Measurements from ENCODE around the gene NOTCH2NLA.
A peak's percentile ranks its signal among the peaks of the same experiment; 100 is the strongest.
"Not testable (repeated sequence)": the region's sequence is repeated elsewhere in the genome, so short reads cannot be mapped to it uniquely, and the experiment has no call there.

The NOTCH2NLA gene

DNA sequence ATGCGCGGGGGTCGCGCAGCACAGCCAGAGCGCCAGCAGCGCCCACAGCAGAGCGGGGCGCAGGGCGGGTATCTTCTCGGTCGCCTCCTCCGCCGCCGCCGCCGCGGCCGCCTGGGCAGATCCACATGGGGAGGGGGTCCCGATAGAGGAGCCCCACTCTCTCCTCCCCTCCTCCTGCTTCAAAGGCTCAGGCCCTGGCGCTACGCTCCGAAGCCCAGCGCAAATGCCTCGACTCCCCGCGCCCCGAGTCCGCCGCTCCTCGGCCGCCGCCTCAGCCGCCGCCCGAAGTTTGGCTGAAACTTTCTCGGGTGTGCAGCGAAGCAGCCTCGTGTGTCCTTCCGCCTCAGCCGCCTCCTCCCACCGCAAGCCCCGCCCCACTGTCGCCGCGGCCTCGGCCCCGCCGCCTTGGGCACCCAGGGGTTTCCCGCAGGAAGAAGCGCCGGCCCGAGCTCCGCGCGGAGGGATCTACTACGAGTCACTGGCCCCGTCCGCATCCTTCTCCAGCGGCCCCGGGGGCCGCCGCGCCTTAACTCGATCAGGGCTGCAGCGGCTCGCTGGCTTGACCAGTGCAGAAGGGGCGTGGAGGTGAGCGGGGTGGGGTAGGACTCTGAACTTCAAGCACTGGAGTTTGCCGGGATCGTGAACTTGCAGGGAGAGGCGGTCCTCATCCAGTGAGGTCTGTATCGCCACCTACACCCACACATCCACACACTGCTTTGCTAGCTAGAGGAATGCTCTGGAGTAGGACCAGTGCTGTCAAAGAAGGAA, at the start of gene NOTCH2NLA:
NOTCH2NLA (minus strand) TSS at position 312 of the 768 bp plus-strand sequence. CDS start 39,684 bp downstream, outside the sequence.
- peak; percentile 1 to 24 for DNase-seq (ENCODE audit: low read depth in 2 of 2)

DNA sequence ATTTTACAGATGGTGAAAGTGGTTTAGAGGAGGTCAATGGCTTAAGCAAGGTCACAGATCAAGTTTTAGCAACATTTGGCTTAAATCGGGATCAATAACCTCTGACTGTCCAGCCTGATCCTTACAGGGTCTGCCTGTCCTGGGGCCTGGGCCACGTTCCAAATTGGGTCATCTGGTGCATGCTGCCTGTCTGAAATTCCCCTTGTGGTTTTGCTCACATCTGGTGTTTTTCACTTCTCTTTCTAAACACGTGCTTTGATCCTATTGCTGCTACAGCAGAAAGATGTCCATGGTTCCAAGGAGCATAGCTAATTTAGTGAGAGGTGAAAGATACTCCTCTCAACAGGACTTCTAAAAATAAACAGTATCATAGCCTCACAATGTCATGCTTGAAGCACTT, 49.5 kb upstream of the NOTCH2NLA start:
- DNase-seq (ENCODE audit: low read depth in 2 of 2) = not testable (repeated sequence)

DNA sequence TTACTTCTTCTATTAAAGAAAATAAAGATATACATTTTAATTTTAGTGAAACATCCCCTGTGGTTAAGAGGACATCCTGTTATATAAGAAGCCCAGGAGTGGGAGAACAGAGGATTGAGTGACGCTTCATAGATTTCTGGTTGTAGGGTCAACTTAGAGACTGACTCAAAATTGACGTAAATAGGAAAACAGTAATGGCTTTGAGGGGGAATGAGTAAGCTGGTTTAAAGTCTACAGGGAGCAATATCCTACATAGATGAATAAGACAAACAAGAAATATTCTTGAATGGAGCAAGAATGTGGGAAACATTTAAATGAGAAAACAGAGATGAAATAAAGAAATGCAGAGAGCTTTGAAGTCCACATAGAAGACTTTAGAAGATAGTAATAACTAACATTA, 48.3 kb upstream of the NOTCH2NLA start:
- not testable (repeated sequence) for DNase-seq (ENCODE audit: low read depth in 2 of 2)

DNA sequence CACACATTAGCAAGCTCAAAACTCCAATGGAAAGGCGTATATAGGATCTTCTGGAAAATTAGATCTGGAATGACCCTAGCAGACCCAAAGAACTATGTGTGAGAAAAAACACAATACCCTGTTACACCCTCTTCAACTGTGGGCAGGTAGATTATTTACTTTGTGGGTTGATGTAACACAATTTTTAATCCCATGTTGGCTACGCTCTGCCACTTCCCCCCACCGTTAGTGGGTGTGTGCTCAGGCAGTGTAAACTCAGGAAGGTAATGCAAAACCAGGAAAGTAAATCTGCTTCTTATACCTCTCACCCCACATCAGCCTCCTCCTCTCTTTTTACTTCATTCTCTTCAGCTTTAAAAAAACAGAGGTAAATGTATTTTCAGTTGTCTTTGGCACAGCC, 45.3 kb upstream of the NOTCH2NLA start:
- not testable (repeated sequence) for DNase-seq (ENCODE audit: low read depth in 2 of 2)

DNA sequence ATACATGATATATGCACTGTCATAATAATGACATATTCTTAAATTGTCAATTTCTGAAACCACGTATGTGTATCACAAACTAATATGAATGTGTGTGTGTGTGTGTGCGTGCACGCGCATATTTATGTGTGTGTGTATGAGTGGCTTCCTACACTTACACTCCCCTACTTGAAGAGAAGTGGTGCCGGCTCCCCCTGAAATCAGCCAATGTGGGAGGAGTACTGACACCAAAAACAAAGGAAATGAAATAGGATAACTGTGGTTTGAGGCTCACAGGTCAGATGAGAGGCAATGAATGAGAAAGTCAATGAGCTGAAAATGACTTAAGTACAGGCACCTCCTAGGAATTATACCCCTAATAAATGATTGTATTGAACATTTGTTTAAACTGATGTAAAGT, 44.4 kb upstream of the NOTCH2NLA start:
- DNase-seq (ENCODE audit: low read depth in 2 of 2) = not testable (repeated sequence)

DNA sequence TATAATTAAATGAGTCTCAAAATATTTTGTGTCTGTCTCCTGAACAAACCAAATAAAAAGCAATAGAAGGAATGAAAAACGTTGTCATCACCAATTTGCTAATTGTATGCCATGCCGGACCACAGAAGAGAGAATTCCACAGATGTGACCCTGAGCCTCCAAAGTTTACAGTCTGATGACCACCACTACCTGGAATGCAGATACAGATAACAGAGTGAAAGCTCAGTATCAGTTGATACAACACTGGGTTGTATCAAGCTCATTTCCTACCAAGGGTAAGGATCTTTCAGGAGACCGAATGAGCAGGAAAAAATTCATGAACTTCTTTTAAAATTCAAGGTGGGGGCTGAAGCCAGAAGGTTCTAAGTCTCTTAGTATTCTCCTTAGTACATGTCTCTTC, 43.9 kb upstream of the NOTCH2NLA start:
- not testable (repeated sequence) for DNase-seq (ENCODE audit: low read depth in 2 of 2)

- not testable (repeated sequence) for DNase-seq (ENCODE audit: low read depth in 2 of 2)
Measured at GRCh38 chr1:146271977-146272376, 43.2 kb upstream of the NOTCH2NLA start.

DNA sequence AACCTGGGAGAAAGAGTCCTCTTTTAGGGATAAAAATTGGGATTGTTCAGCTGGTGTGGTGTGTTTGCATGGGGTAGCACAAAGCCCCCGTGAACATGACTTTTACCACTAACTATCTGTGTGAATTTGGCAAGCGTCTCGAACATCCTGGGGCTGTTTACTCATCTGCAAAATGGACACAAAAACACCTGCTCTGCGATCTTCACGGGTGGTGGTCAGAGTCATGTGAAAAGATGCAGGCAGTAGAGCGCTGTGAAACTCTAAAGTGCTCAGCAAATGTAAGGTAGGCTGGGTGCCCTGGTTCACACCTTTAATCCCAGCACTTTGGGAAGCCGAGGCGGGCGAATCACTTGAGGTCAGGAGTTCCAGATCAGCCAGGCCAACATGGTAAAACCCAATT, 41.3 kb upstream of the NOTCH2NLA start:
- DNase-seq (ENCODE audit: low read depth in 2 of 2) = not testable (repeated sequence)

DNA sequence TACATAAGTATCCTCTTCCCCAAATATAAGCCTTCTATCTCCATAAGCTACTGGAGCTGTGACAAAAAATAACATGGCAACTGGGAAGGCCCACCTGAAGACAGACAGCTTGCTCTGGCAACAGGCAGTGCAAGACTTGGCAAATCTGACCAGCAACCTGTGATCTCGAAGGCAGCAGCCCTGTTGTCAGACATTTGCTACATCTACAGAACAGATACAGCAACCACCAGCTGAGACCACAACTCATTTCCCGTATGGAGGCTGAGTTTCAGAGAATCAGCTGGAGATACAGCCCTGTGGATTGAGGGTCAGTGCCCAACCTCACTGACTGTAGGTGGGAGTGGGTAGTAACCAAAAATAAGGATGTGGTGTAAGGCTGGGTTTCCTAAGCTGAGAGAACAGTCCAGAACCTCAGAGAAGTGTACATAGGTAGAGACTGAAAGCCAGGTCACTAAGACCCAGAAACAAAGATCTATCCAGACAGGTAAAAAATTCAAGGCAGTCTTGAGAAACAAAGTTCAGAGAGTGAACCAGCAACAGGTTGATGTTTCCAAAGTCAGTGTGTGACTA, 37.4 kb upstream of the NOTCH2NLA start:
- not testable (repeated sequence) for DNase-seq (ENCODE audit: low read depth in 2 of 2)

- not testable (repeated sequence) for DNase-seq (ENCODE audit: low read depth in 2 of 2)
Measured at GRCh38 chr1:146264761-146265160, 35.9 kb upstream of the NOTCH2NLA start.

DNA sequence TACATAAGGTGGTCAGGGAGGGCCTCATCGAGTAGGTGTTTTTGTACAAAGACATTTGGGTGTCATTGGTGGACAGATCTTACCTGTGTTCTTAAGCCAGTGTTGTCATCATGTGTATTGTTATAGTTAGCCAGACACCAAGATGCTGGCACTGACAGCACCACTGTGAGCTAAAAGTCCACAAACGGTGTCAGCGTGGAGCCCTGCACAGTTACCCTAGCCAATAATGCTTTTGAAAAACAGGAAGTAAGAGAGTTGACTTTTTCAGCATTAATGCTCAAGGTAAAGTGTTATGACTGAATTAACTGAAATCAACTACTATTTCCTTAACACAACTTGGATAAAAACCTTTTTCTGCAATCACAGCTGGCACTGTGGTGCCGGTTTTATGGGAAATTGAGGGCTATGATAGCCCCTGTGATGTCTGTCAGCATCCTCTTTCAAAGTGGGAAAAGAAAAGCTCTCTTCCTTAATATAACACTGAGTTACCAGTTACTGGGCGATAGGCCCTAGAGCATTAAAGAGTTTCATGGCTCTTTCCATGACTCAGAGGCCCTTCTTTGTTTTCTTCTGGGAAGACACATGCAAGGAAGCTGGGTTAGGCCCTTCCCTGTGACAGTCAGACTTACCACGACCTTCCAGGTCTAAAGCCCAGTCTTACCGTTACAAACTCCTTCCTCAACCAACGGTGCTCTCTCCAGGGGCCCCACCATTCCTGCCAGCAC, 31.3 kb upstream of the NOTCH2NLA start:
- DNase-seq (ENCODE audit: low read depth in 2 of 2) = not testable (repeated sequence)

- DNase-seq (ENCODE audit: low read depth in 2 of 2) = not testable (repeated sequence)
Measured at GRCh38 chr1:146257992-146258552, 29.3 kb upstream of the NOTCH2NLA start.

GRCh38 chr1:146254569-146255197, 25.9 kb upstream of the NOTCH2NLA start:
- not testable (repeated sequence) for DNase-seq (ENCODE audit: low read depth in 2 of 2)

DNA sequence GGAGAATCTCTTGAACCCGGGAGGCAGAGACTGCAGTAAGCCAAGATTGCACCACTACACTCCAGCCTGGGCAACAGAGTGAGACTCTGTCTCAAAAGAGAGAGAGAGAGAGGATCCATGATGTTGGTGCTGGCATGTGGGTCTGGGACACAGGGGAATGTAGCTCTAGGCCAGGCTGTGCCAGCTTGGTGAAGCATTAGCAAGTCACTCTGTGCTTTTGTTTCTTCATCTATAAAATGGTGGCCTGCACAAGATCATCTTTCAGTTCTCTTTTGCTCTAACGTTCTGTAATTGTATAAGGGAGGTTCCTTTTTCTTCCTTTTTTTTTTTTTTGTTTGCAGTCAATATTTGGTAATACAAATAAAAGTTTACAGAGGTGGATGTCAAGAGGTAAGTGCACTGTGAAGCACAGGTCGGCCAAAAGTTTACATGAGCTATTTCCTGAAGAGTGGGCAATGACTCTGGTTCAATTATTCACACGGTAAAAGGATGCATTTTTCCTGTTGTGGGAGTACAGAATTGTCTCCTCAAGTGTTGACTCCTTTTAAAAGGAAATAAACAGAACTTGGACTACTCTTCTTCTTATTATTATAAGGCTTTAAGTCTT, 24.5 kb upstream of the NOTCH2NLA start:
- not testable (repeated sequence) for DNase-seq (ENCODE audit: low read depth in 2 of 2)

DNA sequence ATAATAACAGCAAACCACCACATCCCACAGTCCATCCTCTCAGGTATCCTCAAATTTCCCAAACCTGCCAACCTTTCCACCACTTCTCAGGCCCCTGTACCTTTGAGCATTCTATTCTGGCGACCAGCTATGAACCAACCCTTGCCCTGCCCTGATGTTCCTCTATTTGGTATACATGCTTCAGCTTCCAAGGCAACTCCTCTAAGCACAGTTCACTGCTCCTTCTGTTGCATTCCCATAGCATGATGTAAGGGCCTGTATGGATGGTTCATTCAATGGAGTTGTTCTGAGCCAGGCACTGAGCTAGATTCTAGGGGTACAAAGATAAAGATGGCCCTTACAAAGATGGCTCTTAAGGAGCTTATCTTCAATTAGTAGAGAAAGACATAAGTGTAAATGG, 22.7 kb upstream of the NOTCH2NLA start:
- not testable (repeated sequence) for DNase-seq (ENCODE audit: low read depth in 2 of 2)

DNA sequence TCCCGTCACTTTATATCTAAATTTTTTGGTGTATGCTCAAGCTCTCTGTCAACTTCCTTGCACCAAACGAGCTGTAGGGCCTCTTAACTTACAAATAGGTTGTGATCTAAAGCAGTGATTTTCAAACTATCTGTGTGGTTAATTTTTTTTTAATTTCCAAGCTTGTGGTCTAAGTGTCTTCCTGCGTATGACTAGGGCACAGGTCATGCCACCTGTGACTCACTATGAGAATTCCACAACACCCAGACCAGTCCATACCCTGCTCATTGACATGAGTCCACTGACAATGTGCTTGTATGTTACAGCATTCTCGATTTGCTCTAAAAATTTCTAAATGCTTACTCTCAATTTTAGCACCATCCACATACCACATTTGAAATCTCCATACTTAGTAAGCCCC, 19.8 kb upstream of the NOTCH2NLA start:
- DNase-seq (ENCODE audit: low read depth in 2 of 2) = not testable (repeated sequence)

DNA sequence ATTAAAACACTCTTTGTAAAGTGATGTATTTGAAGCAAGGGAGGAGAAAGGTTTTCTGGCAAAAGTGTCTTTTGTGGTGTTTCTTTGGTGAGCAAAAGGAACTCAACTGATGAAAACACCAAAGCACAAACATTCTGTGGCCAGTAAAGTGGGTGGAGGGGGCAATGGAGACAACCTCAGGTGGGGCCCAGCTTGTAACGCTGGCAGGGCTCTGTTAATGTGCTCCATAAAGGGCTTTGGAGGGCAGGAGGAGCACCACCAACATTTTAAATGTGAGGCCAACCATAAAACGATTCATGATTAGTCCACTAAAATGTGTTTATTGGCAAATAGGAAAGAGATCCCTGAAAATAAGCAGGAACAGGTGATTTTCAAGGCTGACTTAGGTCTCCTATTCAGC, 7.8 kb upstream of the NOTCH2NLA start:
- not testable (repeated sequence) for DNase-seq (ENCODE audit: low read depth in 2 of 2)

GRCh38 chr1:146236026-146236601, 7.3 kb upstream of the NOTCH2NLA start:
- DNase-seq (ENCODE audit: low read depth in 2 of 2) = not testable (repeated sequence)

GRCh38 chr1:146228144-146228682, 608 bp downstream of the NOTCH2NLA start:
- DNase-seq (ENCODE audit: low read depth in 2 of 2) = not testable (repeated sequence)

GRCh38 chr1:146174531-146174930, 54.3 kb downstream of the NOTCH2NLA start:
- not testable (repeated sequence) for DNase-seq (ENCODE audit: low read depth in 2 of 2)

DNA sequence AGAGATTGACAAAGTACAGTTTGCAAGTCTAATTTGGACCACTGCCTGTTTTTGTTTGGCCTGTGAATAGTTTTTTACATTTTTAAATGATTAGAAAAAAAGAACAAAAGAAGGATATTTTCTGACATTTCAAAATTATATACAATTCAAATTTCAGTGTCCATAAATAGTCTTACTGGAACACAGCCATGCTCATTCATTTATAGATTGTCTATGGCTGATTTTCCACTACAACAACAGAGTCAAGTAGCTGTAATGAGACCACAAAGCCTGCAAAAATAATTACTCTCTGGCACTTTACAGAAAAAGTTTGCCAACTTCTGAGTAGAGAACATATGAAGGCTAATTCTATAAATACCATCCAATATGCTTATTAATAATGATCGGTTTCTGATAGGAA, 61.1 kb downstream of the NOTCH2NLA start:
- not testable (repeated sequence) for DNase-seq (ENCODE audit: low read depth in 2 of 2)
